Spinal cord (tissue), 10 donors: ENCODE results near the gene SEMG1. TPM values are rescaled to one million over a fixed set of nuclear protein-coding genes. Genes with fewer than 3 reads are reported as not detected.
A peak's percentile ranks its signal among the peaks of the same experiment; 100 is the strongest.

ENCODE experiments used
- DNase-seq, 6 donors: peaks; one replicate each; pipeline versions ENCODE4 v3.0.0 to v3.0.0-alpha.2; 2013 to 2015; ENCODE audit warnings: low spot score in 6 of 6, low read depth in 4 of 6
- H3K27ac ChIP-seq: one replicate; pipeline ENCODE4 v1.5.1; 2013; ENCODE audit warnings: low read depth, low read length, control low read depth
- H3K27me3 ChIP-seq: one replicate; pipeline ENCODE4 v1.6.1; 2013; ENCODE audit warnings: low read length; ENCODE audit not compliant: control insufficient read depth, insufficient read depth
- H3K36me3 ChIP-seq: one replicate; pipeline ENCODE4 v1.6.1; 2013; ENCODE audit warnings: low read length; ENCODE audit not compliant: control insufficient read depth, insufficient read depth
- H3K4me1 ChIP-seq: one replicate; pipeline ENCODE4 v1.6.1; 2013; ENCODE audit warnings: low read length; ENCODE audit not compliant: control insufficient read depth, insufficient read depth
- H3K4me3 ChIP-seq: one replicate; pipeline ENCODE4 v1.5.1; 2013; ENCODE audit warnings: low read depth, low read length, control low read depth
- H3K9me3 ChIP-seq: one replicate; pipeline ENCODE4 v1.6.1; 2013; ENCODE audit warnings: low read length; ENCODE audit not compliant: control insufficient read depth, insufficient read depth
- WGBS: methylation state at CpG from one replicate; pipeline ENCODE4 v1.1.5; 2013; ENCODE audit warnings: missing lambda C conversion rate; ENCODE audit not compliant: insufficient coverage; 5-methylcytosine and 5-hydroxymethylcytosine counted together
- polyA plus RNA-seq, 2 donors: library from polyadenylated mRNA; unstranded; fragments of 120-200 nt; gene quantifications; one replicate each; pipeline ENCODE4 v1.2.1, GENCODE V29; 2013; ENCODE audit not compliant: insufficient read length in 2 of 2
- total RNA-seq, 2 donors: library from RNA; depleted of rRNA in 1 of 2; stranded (reverse); fragments of 120-200 nt in 1 of 2; fragments of >200 nt in 1 of 2; gene quantifications; one replicate each; pipeline versions ENCODE4 v1.2.3 to v1.2.4, GENCODE V29; 2013 to 2014
- donor health status: healthy.

The SEMG1 gene
- total and polyA plus RNA-seq, 4 donors: not detected

DNA sequence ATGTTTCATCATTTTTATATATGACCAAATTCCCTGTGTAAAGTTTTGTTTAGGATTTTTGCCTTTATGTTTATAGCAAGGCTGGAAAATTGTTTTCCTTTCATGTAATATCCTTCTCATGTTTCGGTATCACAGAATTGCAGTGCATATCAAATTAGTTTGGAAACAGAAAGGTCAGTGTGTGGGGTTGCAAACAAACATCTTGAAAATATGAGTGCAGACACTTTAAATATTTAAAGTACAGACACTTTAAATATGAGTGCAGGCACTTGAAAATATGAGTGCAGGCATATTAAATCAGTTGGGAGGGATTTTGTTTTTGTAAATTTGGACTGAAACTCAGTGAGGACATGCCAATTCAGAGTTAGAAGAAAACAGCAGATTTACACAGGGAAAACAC lies 41.0 kb downstream of the SEMG1 start:
- H3K4me1 ChIP-seq: no peaks in the 10 kb centered on the region
- no CpG with 5 or more reads among the region's 1 CpG for WGBS
- DNase-seq: no peak
- no peaks in the 10 kb centered on the region for H3K36me3 ChIP-seq
- H3K9me3 ChIP-seq: no peaks in the 10 kb centered on the region
- H3K27ac ChIP-seq: no peak overlapping the region
- no peak overlapping the region for H3K4me3 ChIP-seq
- H3K27me3 ChIP-seq: no peaks in the 10 kb centered on the region

DNA sequence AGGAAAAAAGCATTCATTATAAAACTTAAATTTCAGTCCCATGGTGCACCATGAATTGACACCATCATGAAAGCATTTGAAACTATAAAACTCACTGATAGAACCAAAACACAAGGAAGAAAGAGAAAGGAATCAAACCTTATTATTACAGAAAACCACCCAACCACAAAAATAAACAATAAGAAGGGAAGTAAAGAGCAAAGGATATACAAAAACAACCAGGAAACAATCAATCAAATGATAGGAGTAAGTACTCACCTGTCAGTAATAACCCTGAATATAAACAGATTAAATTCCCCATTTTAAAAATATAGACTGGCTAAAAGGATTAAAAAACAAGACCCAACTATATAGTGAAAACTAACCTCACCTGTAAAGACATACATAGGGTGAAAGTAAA lies 41.8 kb downstream of the SEMG1 start:
- Histone ChIP-seq H3K27me3 (no peaks in the 10 kb centered on the region), H3K4me3 (no peak overlapping the region), H3K4me1 (no peaks in the 10 kb centered on the region), H3K9me3 (no peaks in the 10 kb centered on the region), H3K27ac (no peak overlapping the region), H3K36me3 (no peaks in the 10 kb centered on the region)
- DNase-seq: no peak

DNA sequence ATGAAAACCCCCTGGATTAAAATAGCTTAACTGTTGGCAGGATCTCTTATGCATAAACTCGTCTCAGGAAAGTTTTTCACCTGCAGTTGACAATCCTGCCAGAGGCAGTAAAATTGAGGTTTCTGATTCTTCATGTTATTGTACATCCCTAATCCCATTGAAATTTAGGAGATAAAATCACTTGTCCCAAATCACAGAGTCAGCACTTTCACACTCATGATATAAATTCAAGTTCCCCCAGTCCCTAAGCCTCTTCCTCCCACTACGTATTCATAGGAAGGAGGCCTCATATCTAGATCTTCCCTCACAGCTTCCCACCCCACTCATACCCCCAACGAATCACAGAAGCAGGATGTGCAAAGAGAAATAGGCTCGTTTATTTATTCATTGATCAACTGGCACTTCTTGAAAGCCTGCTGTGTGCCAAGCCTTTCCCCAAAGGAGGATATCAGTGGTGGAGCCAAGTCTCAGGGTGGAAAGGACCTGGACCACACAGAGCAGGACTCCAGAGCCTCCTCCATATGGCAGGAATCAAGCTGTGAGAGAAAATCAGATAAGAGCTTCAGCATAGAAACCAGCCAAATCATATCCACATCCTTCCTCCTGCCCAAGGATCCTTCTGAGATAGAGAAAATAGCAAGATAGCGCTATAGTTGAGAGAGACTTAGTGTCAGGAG lies 45.2 kb downstream of the SEMG1 start:
- no peaks in the 10 kb centered on the region for H3K27me3 ChIP-seq
- H3K4me3 ChIP-seq: no peak overlapping the region
- H3K27ac ChIP-seq: no peak overlapping the region
- WGBS: 70% methylated on average over 2 of the region's 5 CpGs
- H3K36me3 ChIP-seq: no peaks in the 10 kb centered on the region
- DNase-seq: peak in 1 of 6 donors; percentile 1
- no peaks in the 10 kb centered on the region for H3K4me1 ChIP-seq
- no peaks in the 10 kb centered on the region for H3K9me3 ChIP-seq

DNA sequence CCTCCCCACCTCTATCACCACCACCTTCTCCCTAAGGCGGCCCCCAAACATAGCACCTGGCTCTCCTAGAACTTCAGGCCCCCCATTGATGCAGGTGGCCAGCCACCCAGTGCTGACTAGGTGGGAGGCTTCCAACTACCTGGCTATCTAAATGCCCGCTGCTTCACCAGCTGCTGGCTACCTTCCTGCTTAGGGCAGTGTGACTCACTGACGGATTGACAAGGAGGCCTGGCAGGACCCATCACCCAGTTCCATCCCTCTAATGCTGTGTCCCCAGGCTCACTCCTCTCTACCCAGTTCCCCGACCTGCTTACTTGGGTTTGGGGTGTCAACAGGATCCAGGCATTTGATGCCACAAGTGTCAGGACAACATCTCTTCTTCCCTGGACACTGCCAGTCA lies 46.4 kb downstream of the SEMG1 start:
- WGBS: 94% methylated on average over 4 of the region's 4 CpGs
- Histone ChIP-seq H3K27me3 (no peaks in the 10 kb centered on the region), H3K36me3 (no peaks in the 10 kb centered on the region), H3K9me3 (no peaks in the 10 kb centered on the region), H3K4me3 (no peak overlapping the region), H3K27ac (no peak overlapping the region), H3K4me1 (no peaks in the 10 kb centered on the region)
- no peak for DNase-seq

DNA sequence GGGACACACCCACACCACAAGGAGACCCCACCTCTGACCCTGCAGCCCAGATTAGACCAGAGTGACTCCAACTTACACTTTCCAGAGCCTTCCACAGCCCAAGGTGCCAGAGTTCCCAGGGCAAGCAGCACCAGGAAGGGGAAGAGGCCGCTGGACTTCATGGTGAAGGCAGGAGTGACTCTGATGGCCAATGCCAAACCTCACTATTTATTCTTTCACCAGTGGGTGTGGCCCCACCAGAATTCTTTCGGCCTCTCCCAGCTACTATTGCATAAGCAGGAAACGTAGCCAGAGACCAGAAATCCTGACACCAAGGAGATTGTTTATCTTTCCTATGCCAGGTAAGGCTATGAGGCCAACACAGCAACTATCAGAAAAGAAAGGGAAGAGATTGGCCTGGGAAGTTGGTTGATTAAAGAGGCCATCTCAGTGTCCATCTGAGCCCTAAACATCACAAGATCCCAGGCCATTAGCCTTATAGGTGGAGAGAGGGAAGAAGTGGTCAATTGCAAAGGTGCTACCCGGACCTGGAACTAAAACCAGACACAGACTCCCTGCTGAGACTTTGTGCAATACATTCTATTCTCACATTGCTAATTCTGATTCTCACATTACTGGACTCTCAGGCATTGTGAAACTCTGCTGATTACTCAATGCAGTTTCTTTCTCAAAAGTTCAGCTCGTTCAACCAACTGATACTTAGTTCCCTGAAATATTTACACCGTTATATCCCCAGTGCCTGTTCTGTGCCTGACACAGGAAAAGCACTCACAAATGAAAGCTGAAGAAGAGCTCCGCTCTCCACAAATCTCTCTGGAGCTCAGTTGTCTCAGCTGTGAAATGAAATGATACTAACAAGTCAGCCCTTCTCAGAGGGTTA lies 47.8 kb downstream of the SEMG1 start, which contains the start of gene SLPI:
SLPI (minus strand) TSS at position 182 of the 880 bp plus-strand sequence; CDS start at position 161, 21 bp downstream.
- no peak for DNase-seq
- Histone ChIP-seq H3K4me3 (no peak within 1 kb of the TSS), H3K27ac (no peak within 1 kb of the TSS), H3K27me3 (no peaks in the 10 kb centered on the region), H3K36me3 (no peaks in the 10 kb centered on the region), H3K4me1 (no peaks in the 10 kb centered on the region), H3K9me3 (no peaks in the 10 kb centered on the region)
- WGBS: 67% methylated on average over 3 of the region's 7 CpGs

DNA sequence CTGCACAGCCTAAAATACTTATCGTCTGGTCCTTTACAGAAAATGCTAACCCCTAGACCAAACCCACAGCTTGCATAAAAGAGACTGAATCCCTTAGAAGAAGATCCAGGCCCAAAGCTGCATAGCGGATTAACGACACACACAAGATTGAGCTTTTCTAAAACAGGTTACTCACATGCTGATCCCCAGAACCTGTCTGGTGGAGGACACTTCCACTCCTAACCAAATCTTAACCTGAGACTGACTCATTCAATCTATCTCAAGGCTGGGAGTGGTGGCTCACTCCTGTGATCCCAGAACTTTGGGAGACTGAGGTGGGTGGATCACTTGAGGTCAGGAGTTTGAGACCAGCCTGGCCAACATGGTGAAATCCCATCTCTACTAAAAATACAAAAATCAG lies 50.3 kb downstream of the SEMG1 start:
- Histone ChIP-seq H3K4me1 (no peaks in the 10 kb centered on the region), H3K9me3 (no peaks in the 10 kb centered on the region), H3K27me3 (no peaks in the 10 kb centered on the region), H3K36me3 (no peaks in the 10 kb centered on the region), H3K27ac (no peak overlapping the region), H3K4me3 (no peak overlapping the region)
- 93% methylated on average over 3 of the region's 3 CpGs for WGBS
- no peak for DNase-seq

DNA sequence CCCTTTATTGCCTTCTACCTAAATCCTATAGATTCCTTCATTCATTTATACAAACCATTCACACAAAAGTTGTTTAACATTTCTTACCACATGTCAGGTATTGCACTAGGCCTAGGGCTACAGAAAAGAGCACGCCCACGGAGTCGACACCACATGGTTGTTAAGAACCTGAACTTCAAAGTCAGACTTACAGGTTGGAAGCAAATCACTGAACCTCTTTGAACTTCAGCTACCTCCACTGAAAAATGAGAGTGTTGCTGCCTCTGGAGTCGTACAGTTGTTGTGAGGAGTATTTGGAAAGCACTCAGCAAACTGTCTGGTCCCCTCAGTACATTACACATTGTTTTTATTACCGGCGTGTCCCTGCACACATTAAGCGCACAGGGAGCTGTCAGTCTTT lies 50.9 kb downstream of the SEMG1 start:
- WGBS: 72% methylated on average over 6 of the region's 7 CpGs
- Histone ChIP-seq H3K36me3 (no peaks in the 10 kb centered on the region), H3K27me3 (no peaks in the 10 kb centered on the region), H3K9me3 (no peaks in the 10 kb centered on the region), H3K4me1 (no peaks in the 10 kb centered on the region), H3K27ac (no peak overlapping the region), H3K4me3 (no peak overlapping the region)
- DNase-seq: no peak

DNA sequence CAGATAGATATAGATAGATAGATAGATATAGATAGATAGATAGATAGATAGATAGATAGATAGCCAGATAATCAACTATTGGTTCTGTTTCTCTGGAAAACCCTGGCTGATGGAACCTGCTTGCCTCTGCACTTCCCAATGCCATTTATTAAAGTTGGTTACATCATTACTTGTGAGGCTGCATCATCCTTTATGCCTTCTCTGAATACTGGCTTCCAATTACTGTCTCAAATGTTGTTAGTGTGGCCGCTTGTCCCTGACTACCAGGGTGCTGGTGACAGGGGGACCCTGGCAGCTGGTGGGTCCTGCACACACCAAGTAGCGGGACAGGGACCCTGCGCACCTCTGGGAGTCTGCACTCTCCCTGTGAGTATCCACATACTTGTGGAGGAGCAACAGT lies 51.4 kb downstream of the SEMG1 start:
- Histone ChIP-seq H3K4me3 (no peak overlapping the region), H3K9me3 (no peaks in the 10 kb centered on the region), H3K36me3 (no peaks in the 10 kb centered on the region), H3K4me1 (no peaks in the 10 kb centered on the region), H3K27me3 (no peaks in the 10 kb centered on the region), H3K27ac (no peak overlapping the region)
- 43% methylated on average over 1 of the region's 3 CpGs for WGBS
- DNase-seq: no peak

DNA sequence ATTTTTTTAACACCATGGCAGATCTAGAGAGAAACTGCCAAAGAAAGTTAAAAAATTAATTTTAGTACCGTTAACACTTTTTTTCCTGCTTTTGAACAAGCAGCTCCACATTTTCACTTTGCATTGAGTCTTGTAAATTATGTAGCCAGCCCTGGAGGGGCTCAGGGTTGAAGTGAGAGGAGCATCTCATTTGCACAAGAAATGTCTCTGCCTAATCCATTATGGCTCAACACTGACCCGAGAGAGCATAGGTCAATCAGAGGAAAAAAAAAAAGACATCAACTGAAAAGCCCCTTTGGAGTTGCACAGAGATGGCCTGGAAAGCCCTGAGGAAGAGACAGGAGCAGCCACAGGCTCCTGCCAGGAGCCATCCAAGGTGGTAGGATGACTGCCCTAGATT lies 51.8 kb downstream of the SEMG1 start:
- Histone ChIP-seq H3K4me3 (no peak overlapping the region), H3K27me3 (no peaks in the 10 kb centered on the region), H3K36me3 (no peaks in the 10 kb centered on the region), H3K9me3 (no peaks in the 10 kb centered on the region), H3K27ac (no peak overlapping the region), H3K4me1 (no peaks in the 10 kb centered on the region)
- no peak for DNase-seq
- WGBS: 13% methylated on average over 1 of the region's 2 CpGs
